Esophagus squamous epithelium (tissue), 5 donors: Measurements from ENCODE around the gene GLRA1. TPM values are rescaled to one million over a fixed set of nuclear protein-coding genes. Genes with fewer than 3 reads are reported as not detected.

Experiments used
- DNase-seq: peaks from one replicate; lab custom pipeline; 2025; lab: John Stamatoyannopoulos, UW
- H3K27ac ChIP-seq, 4 donors: fragments of 200-600 bp; sonication (generic); one replicate each; pipeline ENCODE4 v1.5.1; 2016 to 2019; ENCODE audit warnings: mild to moderate bottlenecking in 1 of 4
- H3K27me3 ChIP-seq, 4 donors: fragments of 200-600 bp; sonication (generic); 1 replicate in 3 of 4; 2 replicates in 1 of 4; pipeline versions ENCODE4 v1.5.1 to v1.6.0; 2017 to 2021; ENCODE audit warnings: antibody characterized with exemption in 1 of 4
- H3K36me3 ChIP-seq, 3 donors: fragments of 200-600 bp; sonication (generic); one replicate each; pipeline ENCODE4 v1.5.1; 2016 to 2019
- H3K4me1 ChIP-seq, 3 donors: fragments of 200-600 bp; sonication (generic); one replicate each; pipeline ENCODE4 v1.5.1; 2017 to 2019
- H3K4me3 ChIP-seq, 4 donors: fragments of 200-600 bp; sonication (generic); 1 replicate in 3 of 4; 2 replicates in 1 of 4; pipeline ENCODE4 v1.5.1; 2016 to 2019; ENCODE audit warnings: mild to moderate bottlenecking in 2 of 4, moderate library complexity in 1 of 4
- H3K9me3 ChIP-seq, 3 donors: fragments of 200-600 bp; sonication (generic); one replicate each; pipeline ENCODE4 v1.5.1; 2016 to 2019
- POLR2A ChIP-seq, 4 donors: fragments of 450-650 bp; IDR thresholded peaks; one replicate each; pipeline ENCODE4 v1.6.1; 2017; ENCODE audit warnings: antibody characterized with exemption in 4 of 4, mild to moderate bottlenecking in 4 of 4, moderate library complexity in 3 of 4
- WGBS, 2 donors: methylation state at CpG; one replicate each; pipeline ENCODE4 v1.1.5; 2018; 5-methylcytosine and 5-hydroxymethylcytosine counted together
- intact Hi-C: fragments of 100-400 bp; cut with DNase I; formaldehyde crosslinking; loops from one replicate; pipeline ENCODE4 v1.15.0; 2022
- total RNA-seq, 4 donors: library from RNA; depleted of rRNA; stranded (reverse); fragments of >200 nt; gene quantifications; one replicate each; pipeline ENCODE4 v1.1.0, GENCODE V29; 2016
- TF ChIP-seq, protein P1 (sequence below), 6 experiments: fragments of 450-650 bp in 4 of 6; fragments of 200-600 bp in 2 of 6; sonication (generic) in 2 of 6; IDR thresholded peaks; one replicate each; pipeline ENCODE4 v1.5.1; 2016 to 2019; ENCODE audit warnings: antibody characterized with exemption in 6 of 6, mild to moderate bottlenecking in 4 of 6, moderate library complexity in 4 of 6
- donor health status: DM: yes; HTN: yes; CAD: no.

GLRA1 gene
- total RNA-seq, 4 donors from 2014 or later = not detected

GRCh38 chr5:151952238-151952637 is 27.6 kb upstream of the GLRA1 start:
- H3K4me3 ChIP-seq = no peak overlapping the region
- intact Hi-C loops = no loop called here
- no peaks in the 10 kb centered on the region for H3K27me3 ChIP-seq
- H3K27ac ChIP-seq = no peak overlapping the region
- H3K4me1 ChIP-seq = no peaks in the 10 kb centered on the region
- no peak for TF ChIP-seq POLR2A (IDR thresholded peaks at IDR 0.05)
- H3K9me3 ChIP-seq = no peaks in the 10 kb centered on the region
- no peak for DNase-seq
- WGBS, 2 donors = 17 to 28% methylated on average over 2 of the region's 2 CpGs
- H3K36me3 ChIP-seq = no peaks in the 10 kb centered on the region

GRCh38 chr5:151950706-151951105 is 26.1 kb upstream of the GLRA1 start:
- 52% methylated on average over 8 of the region's 9 CpGs for WGBS, 2 donors
- Histone ChIP-seq H3K27ac (no peak overlapping the region), H3K4me1 (no peaks in the 10 kb centered on the region), H3K36me3 (no peaks in the 10 kb centered on the region), H3K4me3 (no peak overlapping the region), H3K27me3 (no peaks in the 10 kb centered on the region), H3K9me3 (no peaks in the 10 kb centered on the region)
- intact Hi-C loops = no loop called here
- no peak for DNase-seq
- no peak for TF ChIP-seq POLR2A (IDR thresholded peaks at IDR 0.05)
- TF ChIP-seq, protein P1, sequence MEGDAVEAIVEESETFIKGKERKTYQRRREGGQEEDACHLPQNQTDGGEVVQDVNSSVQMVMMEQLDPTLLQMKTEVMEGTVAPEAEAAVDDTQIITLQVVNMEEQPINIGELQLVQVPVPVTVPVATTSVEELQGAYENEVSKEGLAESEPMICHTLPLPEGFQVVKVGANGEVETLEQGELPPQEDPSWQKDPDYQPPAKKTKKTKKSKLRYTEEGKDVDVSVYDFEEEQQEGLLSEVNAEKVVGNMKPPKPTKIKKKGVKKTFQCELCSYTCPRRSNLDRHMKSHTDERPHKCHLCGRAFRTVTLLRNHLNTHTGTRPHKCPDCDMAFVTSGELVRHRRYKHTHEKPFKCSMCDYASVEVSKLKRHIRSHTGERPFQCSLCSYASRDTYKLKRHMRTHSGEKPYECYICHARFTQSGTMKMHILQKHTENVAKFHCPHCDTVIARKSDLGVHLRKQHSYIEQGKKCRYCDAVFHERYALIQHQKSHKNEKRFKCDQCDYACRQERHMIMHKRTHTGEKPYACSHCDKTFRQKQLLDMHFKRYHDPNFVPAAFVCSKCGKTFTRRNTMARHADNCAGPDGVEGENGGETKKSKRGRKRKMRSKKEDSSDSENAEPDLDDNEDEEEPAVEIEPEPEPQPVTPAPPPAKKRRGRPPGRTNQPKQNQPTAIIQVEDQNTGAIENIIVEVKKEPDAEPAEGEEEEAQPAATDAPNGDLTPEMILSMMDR (IDR thresholded peaks at IDR 0.05) = no peak

DNA sequence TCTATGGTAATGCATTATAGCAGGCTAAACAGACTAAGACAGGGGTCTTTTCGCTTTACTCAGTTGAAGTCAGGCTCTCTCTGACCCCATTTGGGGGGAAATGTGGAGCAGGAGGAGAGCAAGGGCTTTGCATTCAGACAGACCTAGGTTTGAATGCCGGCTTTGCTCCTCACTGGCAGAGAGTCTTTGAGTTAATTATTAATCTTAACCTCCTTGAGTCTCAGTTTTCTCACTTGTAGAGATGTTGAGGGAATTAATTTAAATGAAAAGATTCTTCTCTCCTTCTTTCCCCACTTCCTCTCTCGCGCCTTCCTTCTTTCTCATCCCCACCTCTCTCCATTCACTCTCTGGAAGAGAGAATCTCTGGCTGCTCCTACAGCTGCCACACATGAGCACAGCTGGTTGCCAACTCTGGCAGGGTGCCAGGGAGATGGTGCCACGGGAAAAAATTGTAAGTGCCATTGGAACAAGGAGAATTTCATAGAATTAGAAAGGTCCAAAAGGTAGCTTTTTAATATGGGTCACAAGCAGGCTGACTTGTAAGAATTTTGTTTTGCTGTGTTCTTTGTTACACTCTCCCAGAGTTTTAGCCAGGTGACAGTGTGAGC is 25.2 kb upstream of the GLRA1 start:
- Histone ChIP-seq H3K4me1 (no peaks in the 10 kb centered on the region), H3K36me3 (no peaks in the 10 kb centered on the region), H3K4me3 (no peak overlapping the region), H3K27me3 (no peaks in the 10 kb centered on the region), H3K27ac (no peak overlapping the region), H3K9me3 (no peaks in the 10 kb centered on the region)
- no peak for DNase-seq
- TF ChIP-seq, protein P1 (IDR thresholded peaks at IDR 0.05) = no peak
- TF ChIP-seq POLR2A (IDR thresholded peaks at IDR 0.05) = no peak
- intact Hi-C loops = no loop called here
- WGBS, 2 donors = 46 to 47% methylated on average over 5 of the region's 5 CpGs

GRCh38 chr5:151949113-151949512 is 24.5 kb upstream of the GLRA1 start:
- 40 to 48% methylated on average over 3 of the region's 3 CpGs for WGBS, 2 donors
- intact Hi-C loops = no loop called here

GRCh38 chr5:151947931-151948608 is 23.4 kb upstream of the GLRA1 start:
- H3K4me1 ChIP-seq = no peaks in the 10 kb centered on the region

More at GRCh38 chr5:151949113-151949512, 24.5 kb upstream of the GLRA1 start:
- no peaks in the 10 kb centered on the region for H3K9me3 ChIP-seq
- no peak for DNase-seq
- TF ChIP-seq, protein P1 (IDR thresholded peaks at IDR 0.05) = no peak
- TF ChIP-seq POLR2A (IDR thresholded peaks at IDR 0.05) = no peak
- H3K4me3 ChIP-seq = no peak overlapping the region
- H3K27me3 ChIP-seq = no peaks in the 10 kb centered on the region
- no peaks in the 10 kb centered on the region for H3K36me3 ChIP-seq
- no peak overlapping the region for H3K27ac ChIP-seq
- no peaks in the 10 kb centered on the region for H3K4me1 ChIP-seq

More at GRCh38 chr5:151947931-151948608, 23.4 kb upstream of the GLRA1 start:
- H3K27ac ChIP-seq = no peak overlapping the region
- H3K27me3 ChIP-seq = no peaks in the 10 kb centered on the region
- TF ChIP-seq, protein P1 (IDR thresholded peaks at IDR 0.05) = no peak
- TF ChIP-seq POLR2A (IDR thresholded peaks at IDR 0.05) = no peak
- H3K4me3 ChIP-seq = no peak overlapping the region
- no peak for DNase-seq
- intact Hi-C loops = no loop called here
- no peaks in the 10 kb centered on the region for H3K36me3 ChIP-seq
- no peaks in the 10 kb centered on the region for H3K9me3 ChIP-seq
- WGBS, 2 donors = 49 to 63% methylated on average over 5 of the region's 5 CpGs
